ENCODE data around the gene TMOD2.

GRCh38 chr15:51842852-51843737 lies 91.7 kb downstream of the TMOD2 start:
- TF ChIP-seq, protein P1, sequence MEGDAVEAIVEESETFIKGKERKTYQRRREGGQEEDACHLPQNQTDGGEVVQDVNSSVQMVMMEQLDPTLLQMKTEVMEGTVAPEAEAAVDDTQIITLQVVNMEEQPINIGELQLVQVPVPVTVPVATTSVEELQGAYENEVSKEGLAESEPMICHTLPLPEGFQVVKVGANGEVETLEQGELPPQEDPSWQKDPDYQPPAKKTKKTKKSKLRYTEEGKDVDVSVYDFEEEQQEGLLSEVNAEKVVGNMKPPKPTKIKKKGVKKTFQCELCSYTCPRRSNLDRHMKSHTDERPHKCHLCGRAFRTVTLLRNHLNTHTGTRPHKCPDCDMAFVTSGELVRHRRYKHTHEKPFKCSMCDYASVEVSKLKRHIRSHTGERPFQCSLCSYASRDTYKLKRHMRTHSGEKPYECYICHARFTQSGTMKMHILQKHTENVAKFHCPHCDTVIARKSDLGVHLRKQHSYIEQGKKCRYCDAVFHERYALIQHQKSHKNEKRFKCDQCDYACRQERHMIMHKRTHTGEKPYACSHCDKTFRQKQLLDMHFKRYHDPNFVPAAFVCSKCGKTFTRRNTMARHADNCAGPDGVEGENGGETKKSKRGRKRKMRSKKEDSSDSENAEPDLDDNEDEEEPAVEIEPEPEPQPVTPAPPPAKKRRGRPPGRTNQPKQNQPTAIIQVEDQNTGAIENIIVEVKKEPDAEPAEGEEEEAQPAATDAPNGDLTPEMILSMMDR (IDR thresholded peaks at IDR 0.05): no peak
- no peak for TF ChIP-seq POLR2A (IDR thresholded peaks at IDR 0.05)
